NCI-H2196 (cell line): Measurements from ENCODE around the gene GNPTAB.

Experiments used
- DNase-seq: peaks from one replicate; lab custom pipeline; 2025; ENCODE audit not compliant: unreplicated experiment; lab: John Stamatoyannopoulos, UW

The GNPTAB gene

GRCh38 chr12:101773650-101774162 lies 57.1 kb downstream of the GNPTAB start:
- peak; percentile 67 for DNase-seq

- DNase-seq = no peak
Observed at GRCh38 chr12:101772012-101772775, 58.6 kb downstream of the GNPTAB start.

- DNase-seq = peak; percentile 31
Observed at GRCh38 chr12:101769865-101770264, 60.9 kb downstream of the GNPTAB start.

DNA sequence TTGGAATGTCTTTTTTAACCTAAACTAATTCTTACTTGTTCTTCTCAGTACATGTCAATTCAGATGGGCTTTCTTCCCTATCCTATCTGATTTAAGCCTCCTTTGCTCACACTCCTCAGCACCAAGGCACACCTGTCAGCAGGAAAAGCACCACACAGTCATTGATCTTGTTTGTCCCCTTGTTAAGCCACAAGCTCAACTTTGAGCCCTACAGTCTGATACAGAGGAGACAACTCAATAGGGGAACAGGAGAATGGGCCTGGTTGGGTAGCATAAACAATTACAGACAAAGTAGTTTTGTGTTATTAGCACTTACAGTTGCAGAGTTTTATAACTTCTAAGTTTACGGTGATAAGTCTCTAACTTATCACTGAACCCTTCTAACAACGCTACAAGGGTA lies 62.0 kb downstream of the GNPTAB start:
- DNase-seq = no peak

DNA sequence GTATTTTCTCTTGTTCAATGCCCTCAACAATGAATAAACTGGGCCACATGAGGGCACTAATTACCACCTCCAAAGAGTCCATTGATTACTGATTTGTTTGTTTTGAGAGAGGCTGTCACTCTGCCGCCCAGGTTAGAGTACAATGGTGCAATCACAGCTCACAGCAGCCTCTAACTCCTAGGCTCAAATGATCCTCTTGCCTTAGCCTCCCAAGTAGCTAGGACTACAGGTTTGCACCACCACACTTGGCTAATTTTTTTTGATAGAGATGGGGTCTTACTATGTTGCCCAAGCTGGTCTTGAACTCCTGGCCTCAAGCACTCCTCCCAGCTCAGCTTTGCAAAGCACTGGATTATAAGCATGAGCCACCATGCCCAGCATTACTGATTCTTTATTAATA lies 63.2 kb downstream of the GNPTAB start:
- no peak for DNase-seq

GRCh38 chr12:101764051-101764792 lies 66.5 kb downstream of the GNPTAB start:
- DNase-seq = no peak

- DNase-seq = no peak
Observed at GRCh38 chr12:101763246-101763931, 67.4 kb downstream of the GNPTAB start.

DNA sequence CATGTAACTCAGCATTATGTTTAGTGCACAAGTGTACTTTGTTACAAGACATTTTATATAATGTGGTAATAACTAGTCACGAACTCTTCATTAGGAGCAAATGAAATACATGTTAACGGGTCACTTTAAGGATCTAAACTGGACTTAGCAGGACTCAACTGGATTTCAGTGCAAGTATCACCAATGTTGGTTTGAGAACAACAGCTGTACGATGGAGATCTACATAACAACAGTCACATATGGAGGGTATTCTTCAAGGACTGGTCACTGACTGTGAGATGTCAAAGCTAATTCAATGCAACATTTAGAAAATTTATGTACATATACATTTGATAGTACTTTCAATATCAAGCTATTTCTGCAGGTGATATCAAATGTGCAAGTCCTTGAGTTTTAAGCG lies 69.0 kb downstream of the GNPTAB start:
- DNase-seq = no peak

DNA sequence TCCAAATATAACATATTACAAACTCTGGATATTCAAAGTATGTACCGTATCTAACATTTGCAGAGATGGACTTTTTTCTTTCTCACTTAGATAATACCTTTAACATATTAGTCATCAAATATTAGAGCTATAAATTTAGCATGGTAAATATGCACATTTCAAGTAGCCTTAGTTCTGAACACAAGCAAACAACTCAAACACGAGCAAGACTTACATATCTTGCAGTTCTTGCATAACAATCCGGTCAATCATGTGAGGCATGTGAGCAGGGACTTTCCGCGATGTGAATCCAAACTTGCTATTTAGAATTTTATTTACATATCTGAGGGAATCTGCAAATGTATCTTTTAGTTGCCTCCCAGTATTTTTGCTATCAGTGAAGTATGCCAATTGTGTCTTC lies 69.4 kb downstream of the GNPTAB start:
- DNase-seq = no peak

- peak; percentile 26 for DNase-seq
Observed at GRCh38 chr12:101759396-101760047, 71.2 kb downstream of the GNPTAB start.

- no peak for DNase-seq
Observed at GRCh38 chr12:101750152-101750551, 80.6 kb downstream of the GNPTAB start.

GRCh38 chr12:101749657-101750056 lies 81.1 kb downstream of the GNPTAB start:
- no peak for DNase-seq

DNA sequence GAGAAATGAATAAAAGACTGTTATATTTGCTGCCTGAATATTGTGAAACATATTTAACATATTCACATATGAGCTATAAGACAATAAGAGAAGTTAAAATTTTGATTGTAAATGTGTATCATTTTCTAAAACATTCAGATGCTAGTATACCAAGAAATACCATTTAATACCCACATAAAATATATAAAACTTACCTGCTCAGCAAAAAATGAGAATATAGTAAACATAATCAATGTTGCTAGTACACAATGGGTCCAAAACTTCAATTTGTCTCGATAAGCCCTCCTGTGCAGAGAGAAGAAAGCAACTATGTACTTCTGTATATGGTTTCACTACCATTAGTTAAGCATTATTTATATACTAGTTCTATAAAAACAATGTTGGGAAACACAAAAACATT lies 81.9 kb downstream of the GNPTAB start:
- no peak for DNase-seq

GRCh38 chr12:101747697-101748096 lies 83.1 kb downstream of the GNPTAB start:
- DNase-seq = no peak

DNA sequence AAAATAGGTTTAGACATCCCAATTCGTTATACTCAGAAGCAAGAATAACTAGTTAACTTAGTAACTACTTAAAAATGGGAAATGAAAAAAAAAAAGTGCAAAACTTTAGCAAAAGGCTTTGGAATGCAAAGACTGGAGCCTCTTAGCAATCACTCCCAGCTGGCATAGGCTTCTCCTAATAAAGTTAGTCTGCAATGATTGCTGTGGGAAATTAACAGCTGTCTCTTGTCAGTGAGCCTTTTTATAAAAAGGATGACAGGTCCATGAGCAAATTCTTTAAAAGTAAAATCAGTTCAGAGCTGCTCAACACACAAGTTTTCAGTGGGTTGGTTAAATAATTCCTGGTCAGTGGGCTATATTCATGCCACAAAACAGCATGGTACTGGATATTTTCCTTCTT lies 84.1 kb downstream of the GNPTAB start:
- no peak for DNase-seq

- DNase-seq = no peak
Observed at GRCh38 chr12:101746196-101746595, 84.6 kb downstream of the GNPTAB start.

GRCh38 chr12:101745481-101745880 lies 85.3 kb downstream of the GNPTAB start:
- DNase-seq = no peak

DNA sequence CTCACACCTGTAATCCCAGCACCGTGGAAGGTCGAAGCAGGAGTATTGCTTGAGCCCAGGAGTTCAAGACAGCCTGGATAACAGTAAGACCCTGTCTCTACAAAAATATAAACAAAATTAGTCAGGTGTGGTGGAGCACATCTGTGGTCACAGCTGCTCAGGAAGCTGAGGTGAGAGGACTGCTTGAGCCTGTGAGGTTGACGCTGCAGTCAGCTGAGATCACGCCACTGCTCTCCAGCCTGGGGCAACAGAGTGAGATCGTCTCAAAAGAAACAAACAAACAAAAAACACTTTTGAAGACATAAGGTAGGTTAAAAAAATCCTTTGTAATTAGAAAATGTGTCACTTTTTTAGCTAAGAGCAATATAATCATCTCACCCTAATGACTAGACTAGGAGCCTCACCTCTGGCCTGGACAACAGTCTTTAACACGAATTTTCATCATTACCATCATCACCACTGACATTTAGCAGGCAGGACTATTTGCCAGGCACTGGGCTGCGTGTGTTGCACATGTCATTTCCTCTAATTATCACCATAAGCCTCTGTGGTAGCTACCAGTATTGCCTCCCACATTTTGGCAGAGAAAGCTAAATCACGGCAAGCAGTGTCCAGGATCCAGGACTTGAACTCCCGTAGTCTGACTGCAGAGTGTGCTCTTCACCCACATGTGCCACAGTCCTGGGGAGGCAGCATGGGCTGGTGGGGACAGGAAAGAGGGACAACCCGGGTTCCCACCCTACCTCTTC lies 86.9 kb downstream of the GNPTAB start:
- DNase-seq = no peak

DNA sequence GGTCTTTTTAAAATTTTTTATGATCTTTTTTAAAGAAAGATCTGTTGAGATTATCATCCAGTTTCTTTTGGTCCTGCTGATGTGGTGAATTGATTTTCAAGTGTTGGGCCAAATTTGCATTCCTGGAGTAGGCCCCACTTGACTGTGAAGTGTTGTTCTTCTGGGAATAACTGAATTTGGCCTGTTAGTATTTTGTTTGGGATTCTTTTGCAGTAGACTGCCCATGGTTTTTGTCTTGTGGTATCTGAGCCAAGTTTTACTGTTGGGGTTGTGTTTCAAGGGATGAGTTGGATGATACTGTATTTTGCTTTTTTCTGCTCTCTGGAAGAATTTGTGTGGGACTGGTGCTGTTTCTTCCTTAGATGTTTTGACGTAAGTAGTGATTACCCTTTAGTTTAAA lies 87.5 kb downstream of the GNPTAB start:
- no peak for DNase-seq

DNA sequence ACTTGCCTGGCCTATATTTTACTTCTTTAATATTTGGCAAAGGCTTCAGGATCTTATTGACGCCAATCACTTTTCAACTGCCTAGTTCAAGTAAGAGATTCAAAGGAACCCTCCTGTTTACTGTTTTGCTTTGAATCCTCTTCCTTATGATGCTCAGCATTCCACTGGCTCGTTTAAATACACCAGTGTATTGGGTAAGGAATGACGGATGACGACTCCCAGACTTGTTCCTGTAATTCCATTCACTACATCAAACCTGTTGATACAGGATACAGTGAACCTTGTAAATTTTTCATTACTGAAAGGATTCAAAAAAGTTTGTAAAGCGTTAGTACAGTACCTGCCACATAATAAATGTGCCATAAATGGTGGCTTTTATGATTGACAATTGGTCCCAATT lies 89.8 kb downstream of the GNPTAB start:
- DNase-seq = no peak

GRCh38 chr12:101740566-101740965 lies 90.2 kb downstream of the GNPTAB start:
- no peak for DNase-seq
